ENCODE measurements around the gene FAM219B. TPM values are rescaled to one million over a fixed set of nuclear protein-coding genes. Genes with fewer than 3 reads are reported as not detected.
"Not testable (repeated sequence)": the region's sequence is repeated elsewhere in the genome, so short reads cannot be mapped to it uniquely, and the experiment has no call there.

FAM219B gene
- total RNA-seq, 1 experiment from 2014 or later, result 29.3 TPM

DNA sequence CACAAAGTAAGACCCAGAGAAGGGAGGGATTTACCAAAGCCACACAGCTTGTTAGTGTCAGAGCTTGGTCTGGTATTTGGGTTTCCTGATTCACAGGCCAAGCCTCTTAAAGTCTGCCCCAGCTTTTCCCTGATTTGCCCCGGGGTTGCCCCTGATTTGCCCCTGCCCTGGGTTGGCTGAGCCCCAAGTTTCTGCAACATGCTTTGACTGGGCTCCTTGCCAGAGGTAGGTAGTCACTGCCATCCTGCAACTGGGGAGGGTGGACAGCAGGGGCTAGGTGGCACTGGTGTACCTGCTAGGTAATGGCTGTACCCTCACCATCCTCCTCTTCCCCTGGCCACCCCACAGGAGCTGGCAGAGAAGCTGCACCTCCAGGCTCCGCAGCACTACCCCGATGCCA lies 14.3 kb downstream of the FAM219B start:
- DNase-seq, result no peak
- Histone ChIP-seq H3K4me1 (no peaks in the 10 kb centered on the region), H3K9me3 (replicated peaks) (no peaks in the 10 kb centered on the region), H3K27ac (no peak overlapping the region), H3K36me3 (no peaks in the 10 kb centered on the region; the same call in 1 of the 2 replicates), H3K27me3 (no peaks in the 10 kb centered on the region), H3K4me3 (no peak overlapping the region)

- Histone ChIP-seq H3K36me3 (no peaks in the 10 kb centered on the region), H3K9me3 (replicated peaks) (no peaks in the 10 kb centered on the region), H3K4me3 (no peak overlapping the region), H3K4me1 (no peaks in the 10 kb centered on the region), H3K27ac (no peak overlapping the region), H3K27me3 (no peaks in the 10 kb centered on the region)
- no peak for DNase-seq
These were observed 15.2 kb downstream of the FAM219B start for GRCh38 chr15:74891469-74891868.

- DNase-seq, result no peak
- Histone ChIP-seq H3K4me1 (no peaks in the 10 kb centered on the region), H3K27ac (no peak overlapping the region; the same call in 1 of the 2 replicates), H3K27me3 (no peaks in the 10 kb centered on the region), H3K4me3 (peak overlapping the region; percentile 81), H3K36me3 (no peaks in the 10 kb centered on the region), H3K9me3 (replicated peaks) (no peaks in the 10 kb centered on the region)
These were observed 16.0 kb downstream of the FAM219B start for GRCh38 chr15:74890665-74890960.

GRCh38 chr15:74889883-74890664 lies 16.6 kb downstream of the FAM219B start, which contains the start of gene MPI:
MPI (plus strand) TSS chr15:74890042; CDS start chr15:74890074, 32 bp downstream.
- H3K4me1 ChIP-seq, result no peaks in the 10 kb centered on the region
- DNase-seq, result peak; percentile 90
- peak within 1 kb of the TSS; percentile 81 for H3K4me3 ChIP-seq
- H3K27ac ChIP-seq, result peak within 1 kb of the TSS; percentile 60
- no peaks in the 10 kb centered on the region for H3K9me3 ChIP-seq (replicated peaks)
- H3K36me3 ChIP-seq, result no peaks in the 10 kb centered on the region
- no peaks in the 10 kb centered on the region for H3K27me3 ChIP-seq

DNA sequence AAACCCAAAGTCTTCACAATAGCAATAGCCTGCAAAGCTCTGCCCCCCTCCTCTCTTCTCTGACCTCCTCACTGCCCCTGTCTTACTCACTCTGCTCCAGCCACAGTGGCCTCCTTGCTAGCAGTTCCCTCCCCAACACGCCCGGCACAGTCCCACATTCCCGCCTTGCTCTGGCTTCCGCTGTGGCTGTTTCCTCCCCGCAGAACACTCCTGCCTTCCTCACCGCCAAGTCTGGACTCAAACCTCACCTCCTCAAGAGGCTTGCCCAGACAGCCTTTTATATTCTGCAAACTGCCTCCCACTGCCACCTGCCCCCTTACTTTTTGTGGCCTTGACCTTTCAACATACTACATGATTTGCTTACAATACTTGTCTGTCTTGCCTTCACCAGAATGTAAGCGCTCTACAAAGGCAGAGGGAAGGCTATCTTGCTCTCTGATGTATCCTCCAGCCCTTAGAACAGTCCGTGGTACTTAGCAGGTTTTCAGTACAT lies 17.2 kb downstream of the FAM219B start:
- DNase-seq, result peak; percentile 65 to 70
- no peaks in the 10 kb centered on the region for H3K36me3 ChIP-seq
- H3K4me3 ChIP-seq, result peak overlapping the region; percentile 81
- H3K9me3 ChIP-seq (replicated peaks), result no peaks in the 10 kb centered on the region
- peak overlapping the region; percentile 60 for H3K27ac ChIP-seq
- no peaks in the 10 kb centered on the region for H3K4me1 ChIP-seq
- H3K27me3 ChIP-seq, result no peaks in the 10 kb centered on the region

GRCh38 chr15:74888716-74889115 lies 17.9 kb downstream of the FAM219B start:
- Histone ChIP-seq H3K27me3 (no peaks in the 10 kb centered on the region), H3K36me3 (no peaks in the 10 kb centered on the region), H3K4me3 (no peak overlapping the region), H3K9me3 (replicated peaks) (no peaks in the 10 kb centered on the region), H3K4me1 (no peaks in the 10 kb centered on the region), H3K27ac (no peak overlapping the region)
- DNase-seq, result no peak

DNA sequence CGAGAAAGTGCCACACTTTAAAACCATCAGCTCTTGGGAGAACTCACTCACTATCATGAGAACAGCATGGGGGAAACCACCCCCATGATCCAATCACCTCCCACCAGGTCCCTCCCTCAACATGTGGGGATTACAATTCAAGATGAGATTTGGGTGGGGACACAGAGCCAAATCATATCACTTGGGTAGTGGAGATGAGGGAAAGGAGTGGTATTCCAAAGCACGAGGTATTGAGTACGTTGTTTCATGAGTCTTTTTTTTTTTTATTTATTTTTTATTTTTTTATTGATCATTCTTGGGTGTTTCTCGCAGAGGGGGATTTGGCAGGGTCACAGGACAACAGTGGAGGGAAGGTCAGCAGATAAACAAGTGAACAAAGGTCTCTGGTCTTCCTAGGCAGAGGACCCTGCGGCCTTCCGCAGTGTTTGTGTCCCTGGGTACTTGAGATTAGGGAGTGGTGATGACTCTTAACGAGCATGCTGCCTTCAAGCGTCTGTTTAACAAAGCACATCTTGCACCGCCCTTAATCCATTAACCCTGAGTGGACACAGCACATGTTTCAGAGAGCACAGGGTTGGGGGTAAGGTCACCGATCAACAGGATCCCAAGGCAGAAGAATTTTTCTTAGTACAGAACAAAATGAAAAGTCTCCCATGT lies 19.0 kb downstream of the FAM219B start:
- not testable (repeated sequence) for H3K9me3 ChIP-seq (replicated peaks); H3K36me3 ChIP-seq; H3K4me1 ChIP-seq; H3K27ac ChIP-seq; DNase-seq; H3K4me3 ChIP-seq; H3K27me3 ChIP-seq

DNA sequence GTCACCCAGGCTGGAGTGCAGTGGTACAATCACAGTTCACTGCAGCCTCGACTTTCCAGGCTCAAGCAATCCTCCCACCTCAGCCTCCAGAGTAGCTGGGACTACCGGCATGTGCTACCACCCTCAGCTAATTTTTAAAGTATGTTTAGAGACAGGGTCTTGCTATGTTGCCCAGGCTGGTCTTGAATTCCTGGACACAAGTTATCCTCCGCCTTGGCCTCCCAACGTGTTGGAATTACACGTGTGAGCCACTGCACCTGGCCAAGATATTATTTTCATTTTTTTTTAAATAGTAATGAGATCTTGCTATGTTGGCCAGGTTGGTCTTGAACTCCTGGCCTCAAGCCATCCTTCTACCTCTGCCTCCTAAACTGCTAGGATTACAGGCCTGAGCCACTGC lies 21.2 kb downstream of the FAM219B start:
- Histone ChIP-seq H3K9me3 (replicated peaks) (peaks cover 5% of the 10 kb centered on the region; the same call in 1 of the 2 replicates), H3K27ac (no peak overlapping the region), H3K27me3 (no peaks in the 10 kb centered on the region), H3K4me3 (no peak overlapping the region), H3K4me1 (no peaks in the 10 kb centered on the region), H3K36me3 (no peaks in the 10 kb centered on the region)
- no peak for DNase-seq

- DNase-seq, result no peak
- no peaks in the 10 kb centered on the region for H3K4me1 ChIP-seq
- H3K27me3 ChIP-seq, result no peaks in the 10 kb centered on the region
- H3K9me3 ChIP-seq (replicated peaks), result peaks cover 5% of the 10 kb centered on the region; the same call in 1 of the 2 replicates
- no peaks in the 10 kb centered on the region for H3K36me3 ChIP-seq
- no peak overlapping the region for H3K4me3 ChIP-seq
- no peak overlapping the region for H3K27ac ChIP-seq
These were observed 22.0 kb downstream of the FAM219B start for GRCh38 chr15:74884428-74885223.

GRCh38 chr15:74882528-74882927 lies 24.1 kb downstream of the FAM219B start:
- no peak for DNase-seq

GRCh38 chr15:74878273-74878672 lies 28.4 kb downstream of the FAM219B start:
- DNase-seq, result no peak
- H3K27ac ChIP-seq, result no peak overlapping the region
- H3K4me1 ChIP-seq, result 0 out of 2 replicates have a peak, but pooled peaks cover 5% of the 10 kb centered on the region
- H3K9me3 ChIP-seq (replicated peaks), result peaks cover 5% of the 10 kb centered on the region; the same call in 1 of the 2 replicates
- H3K36me3 ChIP-seq, result no peaks in the 10 kb centered on the region
- 0 out of 2 replicates have a peak, but pooled peaks cover 3% of the 10 kb centered on the region for H3K27me3 ChIP-seq
- no peak overlapping the region for H3K4me3 ChIP-seq

More at GRCh38 chr15:74882528-74882927, 24.1 kb downstream of the FAM219B start:
- H3K9me3 ChIP-seq (replicated peaks), result peaks cover 5% of the 10 kb centered on the region; the same call in 1 of the 2 replicates
- H3K4me3 ChIP-seq, result no peak overlapping the region
- H3K27me3 ChIP-seq, result 0 out of 2 replicates have a peak, but pooled peaks cover 3% of the 10 kb centered on the region
- H3K4me1 ChIP-seq, result no peaks in the 10 kb centered on the region
- no peak overlapping the region for H3K27ac ChIP-seq
- H3K36me3 ChIP-seq, result no peaks in the 10 kb centered on the region

GRCh38 chr15:74873756-74874424 lies 32.8 kb downstream of the FAM219B start:
- peak overlapping the region; percentile 98 for H3K4me3 ChIP-seq
- DNase-seq, result peak in 1 of 2 experiments; percentile 25
- H3K9me3 ChIP-seq (replicated peaks), result no peaks in the 10 kb centered on the region
- H3K36me3 ChIP-seq, result no peaks in the 10 kb centered on the region
- H3K27me3 ChIP-seq, result 0 out of 2 replicates have a peak, but pooled peaks cover 3% of the 10 kb centered on the region
- 0 out of 2 replicates have a peak, but pooled peaks cover 5% of the 10 kb centered on the region for H3K4me1 ChIP-seq
- H3K27ac ChIP-seq, result no peak overlapping the region

DNA sequence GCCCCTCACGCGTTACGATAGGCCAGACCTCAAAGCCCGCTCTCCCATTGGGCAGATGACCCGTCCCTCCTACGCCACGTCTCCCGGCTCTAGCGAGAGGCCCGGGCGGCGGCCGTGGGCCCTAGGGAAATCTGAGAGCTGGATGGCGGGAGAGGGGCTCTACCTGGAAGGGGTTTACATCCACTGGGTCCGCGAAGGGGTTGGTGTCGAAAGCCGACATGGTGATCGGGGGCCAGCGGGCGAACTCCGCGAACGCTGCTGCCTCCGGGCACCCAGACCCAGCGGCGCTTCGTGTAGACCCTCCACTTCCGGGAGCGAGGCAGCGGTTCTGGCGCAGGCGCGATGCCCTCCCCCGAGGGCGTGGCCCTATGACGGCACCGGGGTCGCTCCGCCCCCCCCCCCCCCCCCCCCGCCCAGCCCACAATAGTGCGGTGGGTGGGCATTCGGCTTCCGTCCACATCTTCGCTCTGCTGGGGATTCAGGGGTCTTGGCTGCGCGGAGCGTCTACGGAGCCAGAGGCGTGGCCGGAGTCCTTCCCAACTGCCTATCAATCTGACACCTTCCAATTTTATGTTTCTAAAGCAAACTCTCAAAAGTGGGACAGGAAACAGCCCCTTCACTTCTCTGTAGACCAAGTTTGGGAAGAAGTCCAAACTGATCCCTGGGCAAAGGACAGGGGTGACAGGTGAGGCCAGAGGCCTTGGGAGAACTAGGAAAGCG lies 33.5 kb downstream of the FAM219B start, which contains the start of gene SCAMP2:
SCAMP2 (minus strand) TSS at position 330 of the 720 bp plus-strand sequence; CDS start at position 220, 110 bp downstream.
- 0 out of 2 replicates have a peak, but pooled peaks cover 5% of the 10 kb centered on the region for H3K4me1 ChIP-seq
- H3K27me3 ChIP-seq, result 0 out of 2 replicates have a peak, but pooled peaks cover under 1% of the 10 kb centered on the region
- H3K9me3 ChIP-seq (replicated peaks), result no peaks in the 10 kb centered on the region
- peak; percentile 95 to 96 for DNase-seq
- H3K27ac ChIP-seq, result peak within 1 kb of the TSS; percentile 83
- H3K36me3 ChIP-seq, result no peaks in the 10 kb centered on the region
- peak within 1 kb of the TSS; percentile 98 for H3K4me3 ChIP-seq

Measured in SJCRH30 (cell line).